K562 (cell line): Measurements from ENCODE around the gene CCDC85A. TPM values are rescaled to one million over a fixed set of nuclear protein-coding genes. Genes with fewer than 3 reads are reported as not detected.

ENCODE experiments used
- ATAC-seq: fragments of 200-7000 bp; cut with Tn5 transposase; 3 replicates; pipeline ENCODE4 v1.9.1; 2020; ENCODE audit warnings: moderate library complexity
- BruUV-seq: library from RNA; stranded (reverse); fragments of 400-500 nt; replicated peaks from 2 replicates; lab custom pipeline; 2021; lab: Mats Ljungman, UMichigan
- CTCF ChIA-PET: fragments of 300-600 bp; formaldehyde crosslinking; extraction: SDS; loops from one replicate; lab custom pipeline; 2021; ENCODE audit warnings: low intra/inter-chr PET ratio; lab: Yijun Ruan, JAX
- POLR2A ChIA-PET: fragments of 300-600, 350-650 bp; sonication (Branson Sonifier 250); formaldehyde crosslinking; extraction: SDS; loops from one replicate; lab custom pipeline; 2021; ENCODE audit warnings: antibody characterized with exemption, inconsistent platforms; lab: Yijun Ruan, JAX
- DNase-seq, 4 experiments: peaks; one replicate each; pipeline versions ENCODE4 v3.0.0 to v3.0.0-alpha.2; 2011 to 2018; ENCODE audit warnings: low spot score in 3 of 4, mixed read lengths in 3 of 4; ENCODE audit errors: extremely low read depth in 1 of 4
- FAIRE-seq: peaks from 2 replicates; lab custom pipeline; 2011; peaks lifted over from hg19 to GRCh38; lab: Jason Lieb, UNC
- H2AFZ ChIP-seq: 2 replicates; pipeline ENCODE4 v1.6.0; 2011; ENCODE audit warnings: low read depth, low read length, control low read depth, inconsistent platforms
- H3K27ac ChIP-seq: fragments of 200-600 bp; 3 replicates; pipeline ENCODE4 v1.8.0; 2011; ENCODE audit warnings: low read depth, mild to moderate bottlenecking, control low read depth, inconsistent platforms, low read length, moderate library complexity, mixed read lengths; ENCODE audit errors: extremely low read depth
- H3K27me3 ChIP-seq, 2 experiments: fragments of 300-600 bp in 1 of 2; 2 replicates in 1 of 2; 3 replicates in 1 of 2; pipeline versions ENCODE4 v1.6.0 to v1.8.0; 2011; ENCODE audit warnings: inconsistent platforms in 2 of 2, low read length in 2 of 2, mild to moderate bottlenecking in 1 of 2, mixed read lengths in 1 of 2, moderate library complexity in 1 of 2; ENCODE audit not compliant: control insufficient read depth in 2 of 2, insufficient read depth in 2 of 2
- H3K36me3 ChIP-seq: fragments of 300-600 bp; 3 replicates; pipeline ENCODE4 v1.8.0; 2011; ENCODE audit warnings: mild to moderate bottlenecking, low read length, inconsistent platforms; ENCODE audit not compliant: control insufficient read depth, insufficient read depth
- H3K4me1 ChIP-seq, 2 experiments: fragments of 200-600 bp in 1 of 2; replicated peaks in 1 of 2; 2 replicates in 1 of 2; 3 replicates in 1 of 2; pipeline versions ENCODE4 v1.5.1 to v1.8.0; 2011; ENCODE audit warnings: inconsistent platforms in 2 of 2, low read length in 2 of 2, mild to moderate bottlenecking in 1 of 2, mixed read lengths in 1 of 2, moderate library complexity in 1 of 2; ENCODE audit not compliant: control insufficient read depth in 2 of 2, insufficient read depth in 2 of 2
- H3K4me2 ChIP-seq: 2 replicates; pipeline ENCODE4 v1.6.1; 2011; ENCODE audit warnings: low read length, control low read depth, inconsistent platforms, mixed read lengths; ENCODE audit not compliant: insufficient read depth
- H3K4me3 ChIP-seq: fragments of 200-600 bp; sonication (generic), shearing (Covaris generic); 2 replicates; pipeline ENCODE4 v1.5.1; 2016; ENCODE audit warnings: control low read depth, inconsistent platforms
- H3K79me2 ChIP-seq: fragments of 200-600 bp; 3 replicates; pipeline ENCODE4 v1.8.0; 2011; ENCODE audit warnings: low read length, inconsistent platforms; ENCODE audit not compliant: control insufficient read depth, insufficient read depth
- H3K9ac ChIP-seq, 2 experiments: 2 replicates each; pipeline versions ENCODE4 v1.6.0 to v1.6.1; 2011; ENCODE audit warnings: low read depth in 2 of 2, low read length in 2 of 2, control low read depth in 1 of 2, inconsistent platforms in 1 of 2, mild to moderate bottlenecking in 1 of 2, mixed read lengths in 1 of 2; ENCODE audit not compliant: insufficient read depth in 1 of 2
- H3K9me1 ChIP-seq: one replicate; pipeline ENCODE4 v1.6.0; 2011; ENCODE audit warnings: inconsistent platforms, mild to moderate bottlenecking, low read length, moderate library complexity; ENCODE audit not compliant: control insufficient read depth, insufficient read depth
- H3K9me3 ChIP-seq: replicated peaks from 2 replicates; pipeline ENCODE4 v1.5.1; 2011; ENCODE audit warnings: low read depth, low read length, inconsistent platforms; ENCODE audit not compliant: control insufficient read depth, insufficient read depth
- H4K20me1 ChIP-seq: replicated peaks from 2 replicates; pipeline ENCODE4 v1.6.1; 2011; ENCODE audit warnings: low read length, inconsistent platforms, mixed read lengths; ENCODE audit not compliant: control insufficient read depth, insufficient read depth
- CREB1 ChIP-seq, 2 experiments: sonication (generic) in 1 of 2; formaldehyde crosslinking in 1 of 2; IDR thresholded peaks; 2 replicates each; pipeline versions ENCODE4 v1.6.1 to v1.8.0; 2012 to 2022; ENCODE audit warnings: inconsistent platforms in 1 of 2, mild to moderate bottlenecking in 1 of 2, missing genetic modification reagents in 1 of 2, moderate library complexity in 1 of 2
- CSDE1 ChIP-seq, 2 experiments: fragments of 450-650 bp; IDR thresholded peaks; 2 replicates each; pipeline ENCODE4 v1.6.1; 2016; ENCODE audit warnings: mild to moderate bottlenecking in 1 of 2
- HIVEP1 ChIP-seq: fragments of 250-450 bp; sonication (Bioruptor Pico); IDR thresholded peaks from 2 replicates; pipeline ENCODE4 v1.4.0; 2020; ENCODE audit warnings: mild to moderate bottlenecking
- MCM3 ChIP-seq: fragments of 450-650 bp; IDR thresholded peaks from 2 replicates; pipeline ENCODE4 v1.6.1; 2016
- PCBP1 ChIP-seq: fragments of 200-400 bp; formaldehyde crosslinking; IDR thresholded peaks from 2 replicates; pipeline ENCODE4 v1.6.1; 2018; ENCODE audit warnings: mild to moderate bottlenecking, low read depth, low read length; ENCODE audit not compliant: poor library complexity, severe bottlenecking
- ZNF24 ChIP-seq: fragments of 450-650 bp; IDR thresholded peaks from 2 replicates; pipeline ENCODE4 v1.6.1; 2016
- ZNF436 ChIP-seq: fragments of 250-450, 450-650 bp; sonication (Bioruptor Pico); formaldehyde crosslinking; IDR thresholded peaks from 2 replicates; pipeline ENCODE4 v1.7.0; 2020; ENCODE audit warnings: mild to moderate bottlenecking
- ZNF699 ChIP-seq: fragments of 250-450 bp; sonication (Bioruptor Pico); IDR thresholded peaks from 2 replicates; pipeline ENCODE4 v1.8.0; 2021; ENCODE audit warnings: mild to moderate bottlenecking, moderate library complexity; ENCODE audit not compliant: insufficient replicate concordance
- ZSCAN32 ChIP-seq: fragments of 450-650 bp; formaldehyde crosslinking; IDR thresholded peaks from 2 replicates; pipeline ENCODE4 v1.4.0; 2020; ENCODE audit warnings: mild to moderate bottlenecking, moderate library complexity
- WGBS: fragments of 100-300 bp; shearing (Covaris generic); methylation state at CpG from one replicate; pipeline ENCODE4 v1.1.6; 2016; ENCODE audit warnings: low coverage, mixed read lengths; ENCODE audit not compliant: insufficient coverage; ENCODE audit errors: missing lambda C conversion rate; 5-methylcytosine and 5-hydroxymethylcytosine counted together
- in situ Hi-C: fragments of 300-500 bp; cut with MboI; formaldehyde crosslinking; loops from 4 replicates; pipeline ENCODE4 v1.15.0; 2018; ENCODE audit warnings: inconsistent platforms, mixed read lengths
- intact Hi-C: fragments of 100-400 bp; cut with micrococcal nuclease; formaldehyde crosslinking; loops from 2 replicates; pipeline ENCODE4 v1.14.2; 2022
- polyA plus RNA-seq, 8 experiments: library from polyadenylated mRNA; depleted of rRNA in 4 of 8; stranded (reverse) in 5 of 8; unstranded in 3 of 8; fragments of >200 nt; fragmentation: Nextera tagmentation in 2 of 8; fragmentation: Illumina TruSeq in 1 of 8; extraction: Ambion mirVana in 2 of 8; extraction: Trizol in 1 of 8; gene quantifications; 2 replicates each; pipeline versions ENCODE4 v1.2.1 to v1.2.3, GENCODE V29; 2011 to 2014; ENCODE audit warnings: inconsistent platforms in 1 of 8, missing spikeins in 1 of 8
- total RNA-seq, 7 experiments: library from RNA; depleted of rRNA in 6 of 7; stranded (reverse); fragments of >200 nt in 6 of 7; fragmentation: Illumina TruSeq in 2 of 7; extraction: Trizol in 2 of 7; gene quantifications; 2 replicates each; pipeline versions ENCODE4 v1.2.1 to v1.2.3, GENCODE V29; 2011 to 2021; ENCODE audit warnings: low replicate concordance in 1 of 7
- TF ChIP-seq, protein P1 (sequence below): fragments of 450-650 bp; formaldehyde crosslinking; IDR thresholded peaks from 2 replicates; pipeline ENCODE4 v1.4.0; 2022; ENCODE audit warnings: missing genetic modification characterization
- TF ChIP-seq, protein P2 (sequence below): fragments of 450-650 bp; IDR thresholded peaks from 2 replicates; pipeline ENCODE4 v1.6.1; 2016; ENCODE audit warnings: borderline replicate concordance
- TF ChIP-seq, protein P3 (sequence below): fragments of 450-650 bp; formaldehyde crosslinking; IDR thresholded peaks from 2 replicates; pipeline ENCODE4 v1.4.0; 2020; ENCODE audit warnings: mild to moderate bottlenecking
- TF ChIP-seq, protein P4 (sequence below), 2 experiments: fragments of 450-650 bp; IDR thresholded peaks; 2 replicates each; pipeline ENCODE4 v1.6.1; 2018; ENCODE audit warnings: mild to moderate bottlenecking in 2 of 2, low read depth in 1 of 2; ENCODE audit not compliant: partially characterized antibody in 2 of 2

Gene CCDC85A
- total and polyA plus RNA-seq, 9 of the 15 experiments (the other 6 are each of a cell fraction or from before 2014, with no cell fraction given): 0.03 to 0.14 (median 0.10) TPM; not detected in 5

DNA sequence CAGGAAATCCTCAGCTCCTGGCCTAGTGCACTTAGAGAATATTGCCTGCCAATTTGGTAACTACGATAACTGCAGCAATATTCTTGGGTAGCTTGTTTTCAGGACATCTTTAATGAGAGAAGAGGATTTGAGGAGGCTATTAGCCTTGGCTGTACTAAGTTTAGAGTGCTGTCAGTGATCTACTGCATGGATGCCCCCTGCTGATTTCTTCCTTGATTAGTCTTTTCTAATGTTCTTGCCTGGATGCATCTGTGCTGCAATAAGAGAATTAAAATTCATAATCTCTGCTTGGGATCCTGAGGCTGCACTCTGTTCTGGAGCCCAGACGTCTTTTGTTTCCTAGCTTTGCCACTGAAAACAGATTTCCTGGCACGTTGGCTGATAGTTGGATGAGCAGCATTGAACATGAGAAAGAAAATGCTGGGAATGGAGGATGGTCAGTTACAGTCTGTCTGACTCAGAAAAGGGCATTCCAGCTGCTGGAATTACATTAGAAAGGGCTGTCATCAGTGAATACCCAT, 115.4 kb downstream of the CCDC85A start:
- Histone ChIP-seq H3K9ac (no peak overlapping the region), H3K27me3 (no peaks in the 10 kb centered on the region), H3K4me3 (no peak overlapping the region), H3K9me3 (no peaks in the 10 kb centered on the region), H3K4me2 (no peak overlapping the region), H2AFZ (no peak overlapping the region), H3K9me1 (no peaks in the 10 kb centered on the region), H4K20me1 (no peaks in the 10 kb centered on the region), H3K27ac (no peak overlapping the region), H3K79me2 (no peaks in the 10 kb centered on the region), H3K36me3 (no peaks in the 10 kb centered on the region), H3K4me1 (no peaks in the 10 kb centered on the region)
- no TSS peak for BruUV-seq
- ChIA-PET CTCF (no interaction called here), POLR2A (no interaction called here)
- in situ Hi-C loops: no loop called here
- FAIRE-seq (no peak), DNase-seq (no peak), ATAC-seq (no peak)
- 0% methylated on average over 3 of the region's 3 CpGs for WGBS
- intact Hi-C loops: no loop called here
- no peak for TF ChIP-seq CSDE1 (IDR thresholded peaks at IDR 0.05)
- no peak for TF ChIP-seq CREB1 (IDR thresholded peaks at IDR 0.05)
- no peak for TF ChIP-seq CREB1 (CRISPR knock-in tag; IDR thresholded peaks at IDR 0.05)
- TF ChIP-seq, protein P1, sequence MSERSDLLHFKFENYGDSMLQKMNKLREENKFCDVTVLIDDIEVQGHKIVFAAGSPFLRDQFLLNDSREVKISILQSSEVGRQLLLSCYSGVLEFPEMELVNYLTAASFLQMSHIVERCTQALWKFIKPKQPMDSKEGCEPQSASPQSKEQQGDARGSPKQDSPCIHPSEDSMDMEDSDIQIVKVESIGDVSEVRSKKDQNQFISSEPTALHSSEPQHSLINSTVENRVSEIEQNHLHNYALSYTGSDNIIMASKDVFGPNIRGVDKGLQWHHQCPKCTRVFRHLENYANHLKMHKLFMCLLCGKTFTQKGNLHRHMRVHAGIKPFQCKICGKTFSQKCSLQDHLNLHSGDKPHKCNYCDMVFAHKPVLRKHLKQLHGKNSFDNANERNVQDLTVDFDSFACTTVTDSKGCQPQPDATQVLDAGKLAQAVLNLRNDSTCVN (CRISPR knock-in tag): no peak
- TF ChIP-seq, protein P2, sequence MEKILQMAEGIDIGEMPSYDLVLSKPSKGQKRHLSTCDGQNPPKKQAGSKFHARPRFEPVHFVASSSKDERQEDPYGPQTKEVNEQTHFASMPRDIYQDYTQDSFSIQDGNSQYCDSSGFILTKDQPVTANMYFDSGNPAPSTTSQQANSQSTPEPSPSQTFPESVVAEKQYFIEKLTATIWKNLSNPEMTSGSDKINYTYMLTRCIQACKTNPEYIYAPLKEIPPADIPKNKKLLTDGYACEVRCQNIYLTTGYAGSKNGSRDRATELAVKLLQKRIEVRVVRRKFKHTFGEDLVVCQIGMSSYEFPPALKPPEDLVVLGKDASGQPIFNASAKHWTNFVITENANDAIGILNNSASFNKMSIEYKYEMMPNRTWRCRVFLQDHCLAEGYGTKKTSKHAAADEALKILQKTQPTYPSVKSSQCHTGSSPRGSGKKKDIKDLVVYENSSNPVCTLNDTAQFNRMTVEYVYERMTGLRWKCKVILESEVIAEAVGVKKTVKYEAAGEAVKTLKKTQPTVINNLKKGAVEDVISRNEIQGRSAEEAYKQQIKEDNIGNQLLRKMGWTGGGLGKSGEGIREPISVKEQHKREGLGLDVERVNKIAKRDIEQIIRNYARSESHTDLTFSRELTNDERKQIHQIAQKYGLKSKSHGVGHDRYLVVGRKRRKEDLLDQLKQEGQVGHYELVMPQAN: no peak
- TF ChIP-seq, protein P3, sequence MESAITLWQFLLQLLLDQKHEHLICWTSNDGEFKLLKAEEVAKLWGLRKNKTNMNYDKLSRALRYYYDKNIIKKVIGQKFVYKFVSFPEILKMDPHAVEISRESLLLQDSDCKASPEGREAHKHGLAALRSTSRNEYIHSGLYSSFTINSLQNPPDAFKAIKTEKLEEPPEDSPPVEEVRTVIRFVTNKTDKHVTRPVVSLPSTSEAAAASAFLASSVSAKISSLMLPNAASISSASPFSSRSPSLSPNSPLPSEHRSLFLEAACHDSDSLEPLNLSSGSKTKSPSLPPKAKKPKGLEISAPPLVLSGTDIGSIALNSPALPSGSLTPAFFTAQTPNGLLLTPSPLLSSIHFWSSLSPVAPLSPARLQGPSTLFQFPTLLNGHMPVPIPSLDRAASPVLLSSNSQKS: no peak
- no peak for TF ChIP-seq ZNF436 (CRISPR knock-in tag)
- TF ChIP-seq MCM3: no peak
- no peak for TF ChIP-seq ZNF24
- TF ChIP-seq PCBP1: no peak
- no peak for TF ChIP-seq ZNF699 (CRISPR knock-in tag)
- TF ChIP-seq, protein P4, sequence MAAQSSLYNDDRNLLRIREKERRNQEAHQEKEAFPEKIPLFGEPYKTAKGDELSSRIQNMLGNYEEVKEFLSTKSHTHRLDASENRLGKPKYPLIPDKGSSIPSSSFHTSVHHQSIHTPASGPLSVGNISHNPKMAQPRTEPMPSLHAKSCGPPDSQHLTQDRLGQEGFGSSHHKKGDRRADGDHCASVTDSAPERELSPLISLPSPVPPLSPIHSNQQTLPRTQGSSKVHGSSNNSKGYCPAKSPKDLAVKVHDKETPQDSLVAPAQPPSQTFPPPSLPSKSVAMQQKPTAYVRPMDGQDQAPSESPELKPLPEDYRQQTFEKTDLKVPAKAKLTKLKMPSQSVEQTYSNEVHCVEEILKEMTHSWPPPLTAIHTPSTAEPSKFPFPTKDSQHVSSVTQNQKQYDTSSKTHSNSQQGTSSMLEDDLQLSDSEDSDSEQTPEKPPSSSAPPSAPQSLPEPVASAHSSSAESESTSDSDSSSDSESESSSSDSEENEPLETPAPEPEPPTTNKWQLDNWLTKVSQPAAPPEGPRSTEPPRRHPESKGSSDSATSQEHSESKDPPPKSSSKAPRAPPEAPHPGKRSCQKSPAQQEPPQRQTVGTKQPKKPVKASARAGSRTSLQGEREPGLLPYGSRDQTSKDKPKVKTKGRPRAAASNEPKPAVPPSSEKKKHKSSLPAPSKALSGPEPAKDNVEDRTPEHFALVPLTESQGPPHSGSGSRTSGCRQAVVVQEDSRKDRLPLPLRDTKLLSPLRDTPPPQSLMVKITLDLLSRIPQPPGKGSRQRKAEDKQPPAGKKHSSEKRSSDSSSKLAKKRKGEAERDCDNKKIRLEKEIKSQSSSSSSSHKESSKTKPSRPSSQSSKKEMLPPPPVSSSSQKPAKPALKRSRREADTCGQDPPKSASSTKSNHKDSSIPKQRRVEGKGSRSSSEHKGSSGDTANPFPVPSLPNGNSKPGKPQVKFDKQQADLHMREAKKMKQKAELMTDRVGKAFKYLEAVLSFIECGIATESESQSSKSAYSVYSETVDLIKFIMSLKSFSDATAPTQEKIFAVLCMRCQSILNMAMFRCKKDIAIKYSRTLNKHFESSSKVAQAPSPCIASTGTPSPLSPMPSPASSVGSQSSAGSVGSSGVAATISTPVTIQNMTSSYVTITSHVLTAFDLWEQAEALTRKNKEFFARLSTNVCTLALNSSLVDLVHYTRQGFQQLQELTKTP (IDR thresholded peaks at IDR 0.05; ENCODE audit: low read depth in 1 of 2, partially characterized antibody in 2 of 2): no peak
- TF ChIP-seq HIVEP1: no peak
- TF ChIP-seq ZSCAN32: no peak
